H1 (cell line): ENCODE measurements around the gene SLC9C1. TPM values are rescaled to one million over a fixed set of nuclear protein-coding genes. Genes with fewer than 3 reads are reported as not detected.
A peak's percentile ranks its signal among the peaks of the same experiment; 100 is the strongest.

Experiments used
- CTCF ChIA-PET: fragments of 300-600 bp; sonication (Branson Sonifier 250); formaldehyde crosslinking; loops from one replicate; lab custom pipeline; 2021; ENCODE audit not compliant: partially characterized antibody; lab: Charles Lee
- POLR2A ChIA-PET: fragments of 300-600 bp; sonication (Branson Sonifier 250); formaldehyde crosslinking; loops from one replicate; lab custom pipeline; 2021; ENCODE audit warnings: inconsistent platforms; ENCODE audit not compliant: partially characterized antibody; lab: Charles Lee
- DNase-seq, 2 experiments: peaks; one replicate each; pipeline versions ENCODE4 v3.0.0 to v3.0.0-alpha.2; 2010 to 2022; ENCODE audit warnings: low spot score in 2 of 2, low read depth in 1 of 2, mixed read lengths in 1 of 2
- FAIRE-seq: peaks from 2 replicates; lab custom pipeline; 2011; peaks lifted over from hg19 to GRCh38; lab: Jason Lieb, UNC
- H2AFZ ChIP-seq: 2 replicates; pipeline ENCODE4 v1.8.1; 2012; ENCODE audit warnings: low read length, inconsistent platforms
- H2AK5ac ChIP-seq: 2 replicates; pipeline ENCODE4 v1.6.1; 2013; ENCODE audit warnings: low read depth, low read length
- H2BK120ac ChIP-seq: replicated peaks from 2 replicates; pipeline ENCODE3; 2013; ENCODE audit warnings: low read depth, low read length, inconsistent platforms
- H2BK12ac ChIP-seq: 2 replicates; pipeline ENCODE4 v1.6.1; 2013; ENCODE audit warnings: low read depth, low read length
- H2BK15ac ChIP-seq: 2 replicates; pipeline ENCODE4 v1.6.1; 2013; ENCODE audit warnings: low read length
- H2BK20ac ChIP-seq: 2 replicates; pipeline ENCODE4 v1.6.1; 2013; ENCODE audit warnings: low read length
- H2BK5ac ChIP-seq: 2 replicates; pipeline ENCODE4 v1.6.1; 2013; ENCODE audit warnings: low read depth, low read length
- H3K14ac ChIP-seq: 2 replicates; pipeline ENCODE4 v1.6.1; 2013; ENCODE audit warnings: inconsistent platforms; ENCODE audit not compliant: insufficient read length
- H3K18ac ChIP-seq: 2 replicates; pipeline ENCODE4 v1.6.1; 2013; ENCODE audit warnings: low read length; ENCODE audit errors: extremely low read depth
- H3K23ac ChIP-seq: 2 replicates; pipeline ENCODE4 v1.6.1; 2013; ENCODE audit warnings: inconsistent platforms; ENCODE audit not compliant: insufficient read length
- H3K23me2 ChIP-seq: 2 replicates; pipeline ENCODE4 v1.6.1; 2013; ENCODE audit warnings: low read depth, low read length
- H3K27ac ChIP-seq: 2 replicates; pipeline ENCODE4 v1.6.1; 2011; ENCODE audit warnings: low read depth, low read length, inconsistent platforms
- H3K27me3 ChIP-seq, 4 experiments: replicated peaks in 1 of 4; 1 replicate in 1 of 4; 2 replicates in 3 of 4; pipeline versions ENCODE4 v1.6.1 to v1.8.1; 2011 to 2013; ENCODE audit warnings: low read length in 3 of 4, mild to moderate bottlenecking in 3 of 4, inconsistent platforms in 2 of 4, mixed read lengths in 2 of 4, moderate library complexity in 1 of 4; ENCODE audit not compliant: control insufficient read depth in 3 of 4, insufficient read depth in 3 of 4; ENCODE audit errors: extremely low read depth in 1 of 4
- H3K36me3 ChIP-seq, 4 experiments: 2 replicates each; pipeline versions ENCODE4 v1.6.1 to v1.8.1; 2011 to 2013; ENCODE audit warnings: mild to moderate bottlenecking in 4 of 4, low read length in 3 of 4, moderate library complexity in 2 of 4, control low read depth in 1 of 4, inconsistent platforms in 1 of 4; ENCODE audit not compliant: insufficient read depth in 4 of 4, control insufficient read depth in 2 of 4
- H3K4ac ChIP-seq: replicated peaks from 2 replicates; pipeline ENCODE3; 2013; ENCODE audit warnings: low read length, low read depth, mixed read lengths, inconsistent platforms; ENCODE audit not compliant: insufficient read length
- H3K4me1 ChIP-seq, 4 experiments: replicated peaks in 1 of 4; 1 replicate in 1 of 4; 2 replicates in 3 of 4; pipeline versions ENCODE4 v1.6.1 to v1.8.1; 2011 to 2013; ENCODE audit warnings: low read length in 3 of 4, inconsistent platforms in 2 of 4, mixed read lengths in 1 of 4; ENCODE audit not compliant: insufficient read depth in 4 of 4, control insufficient read depth in 3 of 4
- H3K4me2 ChIP-seq, 2 experiments: 2 replicates each; pipeline versions ENCODE4 v1.6.1 to v1.8.1; 2011 to 2013; ENCODE audit warnings: low read depth in 2 of 2, low read length in 2 of 2, control low read depth in 1 of 2, inconsistent platforms in 1 of 2, mild to moderate bottlenecking in 1 of 2; ENCODE audit not compliant: insufficient read depth in 1 of 2
- H3K4me3 ChIP-seq, 4 experiments: fragments of 200-600, 300-600 bp in 1 of 4; sonication (generic), shearing (Covaris generic), sonication (Bioruptor Twin) in 1 of 4; 2 replicates each; pipeline versions ENCODE4 v1.5.1 to v1.8.1; 2011 to 2016; ENCODE audit warnings: low read length in 4 of 4, low read depth in 3 of 4, control low read depth in 2 of 4, inconsistent platforms in 2 of 4, mild to moderate bottlenecking in 2 of 4, mixed read lengths in 1 of 4, moderate library complexity in 1 of 4; ENCODE audit not compliant: insufficient read depth in 2 of 4; ENCODE audit errors: extremely low read depth in 1 of 4
- H3K56ac ChIP-seq: replicated peaks from 2 replicates; pipeline ENCODE3; 2013; ENCODE audit warnings: low read depth, mild to moderate bottlenecking, mixed read lengths, low read length, inconsistent platforms; ENCODE audit not compliant: insufficient read length
- H3K79me1 ChIP-seq: 2 replicates; pipeline ENCODE4 v1.6.1; 2013; ENCODE audit warnings: low read depth, low read length, control low read depth
- H3K79me2 ChIP-seq, 2 experiments: 2 replicates each; pipeline versions ENCODE4 v1.6.1 to v1.8.1; 2012 to 2013; ENCODE audit warnings: low read length in 2 of 2, mild to moderate bottlenecking in 2 of 2, inconsistent platforms in 1 of 2; ENCODE audit not compliant: insufficient read depth in 2 of 2, control insufficient read depth in 1 of 2
- H3K9ac ChIP-seq, 4 experiments: replicated peaks in 1 of 4; 1 replicate in 1 of 4; 2 replicates in 3 of 4; pipeline versions ENCODE4 v1.6.1 to v1.8.1; 2011 to 2013; ENCODE audit warnings: low read depth in 3 of 4, low read length in 3 of 4, control low read depth in 2 of 4, mild to moderate bottlenecking in 2 of 4, moderate library complexity in 2 of 4, inconsistent platforms in 1 of 4; ENCODE audit errors: extremely low read depth in 1 of 4
- H3K9me3 ChIP-seq, 2 experiments: 2 replicates each; pipeline versions ENCODE4 v1.6.1 to v1.8.1; 2012 to 2013; ENCODE audit warnings: mild to moderate bottlenecking in 2 of 2, moderate library complexity in 2 of 2, control low read depth in 1 of 2, inconsistent platforms in 1 of 2, low read depth in 1 of 2, low read length in 1 of 2, mixed read lengths in 1 of 2; ENCODE audit not compliant: insufficient read depth in 2 of 2
- H4K20me1 ChIP-seq, 2 experiments: replicated peaks in 1 of 2; 2 replicates each; pipeline versions ENCODE3 to v1.8.1; 2011 to 2013; ENCODE audit warnings: inconsistent platforms in 2 of 2, low read length in 2 of 2, mild to moderate bottlenecking in 1 of 2; ENCODE audit not compliant: insufficient read depth in 2 of 2, control insufficient read depth in 1 of 2
- H4K5ac ChIP-seq: 2 replicates; pipeline ENCODE4 v1.6.1; 2013; ENCODE audit warnings: low read length, low read depth, mixed read lengths, inconsistent platforms; ENCODE audit not compliant: insufficient read length
- H4K8ac ChIP-seq: 2 replicates; pipeline ENCODE4 v1.8.0; 2013; ENCODE audit warnings: mild to moderate bottlenecking, moderate library complexity, low read length, inconsistent platforms; ENCODE audit not compliant: insufficient read depth; ENCODE audit errors: extremely low read depth
- H4K91ac ChIP-seq: replicated peaks from 2 replicates; pipeline ENCODE3; 2013; ENCODE audit warnings: low read length, mixed read lengths, inconsistent platforms; ENCODE audit not compliant: insufficient read length
- ASH2L ChIP-seq: fragments of 200-600, 300-600 bp; sonication (generic); IDR thresholded peaks from one replicate; pipeline ENCODE4 v1.7.1; 2017; ENCODE audit warnings: low read length
- GTF2F1 ChIP-seq: IDR thresholded peaks from 2 replicates; pipeline ENCODE4 v1.6.1; 2012; ENCODE audit warnings: low read depth, low read length, improper control_type of control experiment, borderline replicate concordance
- JUN ChIP-seq: IDR thresholded peaks from 2 replicates; pipeline ENCODE4 v1.6.1; 2011; ENCODE audit warnings: low read depth, mild to moderate bottlenecking, improper control_type of control experiment, low read length
- JUND ChIP-seq: IDR thresholded peaks from 2 replicates; pipeline ENCODE4 v1.6.1; 2011; ENCODE audit warnings: mild to moderate bottlenecking, improper control_type of control experiment, low read length
- KDM1A ChIP-seq: fragments of 200-600, 300-600 bp; sonication (generic); IDR thresholded peaks from 2 replicates; pipeline ENCODE4 v1.7.1; 2016; ENCODE audit warnings: mild to moderate bottlenecking, low read length, borderline replicate concordance
- NANOG ChIP-seq: IDR thresholded peaks from 2 replicates; pipeline ENCODE4 v1.6.1; 2011; ENCODE audit warnings: low read length, low read depth, mild to moderate bottlenecking, inconsistent platforms; ENCODE audit not compliant: insufficient read depth, poor library complexity, severe bottlenecking
- NRF1 ChIP-seq: IDR thresholded peaks from 2 replicates; pipeline ENCODE4 v1.6.1; 2011; ENCODE audit warnings: mild to moderate bottlenecking, low read depth, low read length, improper control_type of control experiment
- POLR2A ChIP-seq, 2 experiments: IDR thresholded peaks; 1 replicate in 1 of 2; 2 replicates in 1 of 2; pipeline ENCODE4 v1.6.1; 2011; ENCODE audit warnings: low read depth in 2 of 2, low read length in 2 of 2, mild to moderate bottlenecking in 2 of 2; ENCODE audit errors: control extremely low read depth in 1 of 2
- SIX5 ChIP-seq: IDR thresholded peaks from 2 replicates; pipeline ENCODE4 v1.6.1; 2011; ENCODE audit warnings: mild to moderate bottlenecking, low read depth, low read length
- TCF12 ChIP-seq: IDR thresholded peaks from 2 replicates; pipeline ENCODE4 v1.6.1; 2011; ENCODE audit warnings: low read depth, mild to moderate bottlenecking, low read length
- WGBS, 2 experiments: shearing (Covaris generic) in 1 of 2; methylation state at CpG; one replicate each; pipeline versions ENCODE4 v1.1.6 to v1.1.7; 2013 to 2015; ENCODE audit warnings: low lambda C conversion rate in 2 of 2, mixed read lengths in 2 of 2, inconsistent platforms in 1 of 2, low coverage in 1 of 2, missing lambda C conversion rate in 1 of 2; ENCODE audit not compliant: insufficient replicate concordance in 2 of 2, insufficient coverage in 1 of 2, insufficient read length in 1 of 2; ENCODE audit errors: extremely low coverage in 1 of 2, missing lambda C conversion rate in 1 of 2; 5-methylcytosine and 5-hydroxymethylcytosine counted together
- polyA plus RNA-seq, 7 experiments: library from polyadenylated mRNA; depleted of rRNA in 3 of 7; stranded (reverse) in 5 of 7; unstranded in 2 of 7; fragments of >200 nt in 5 of 7; fragments of 200-250 nt in 2 of 7; gene quantifications; 1 replicate in 5 of 7; 2 replicates in 1 of 7; 4 replicates in 1 of 7; pipeline versions ENCODE4 v1.2.1 to v1.2.3, GENCODE V29; 2011 to 2013; ENCODE audit warnings: missing spikeins in 2 of 7, mixed read lengths in 2 of 7
- total RNA-seq: library from RNA; stranded (reverse); fragmentation: NEBNext Ultra II Directional; extraction: Animal tissue kit (Norgen Biotek cat#: 25700); gene quantifications from 2 replicates; pipeline ENCODE4 v1.2.1, GENCODE V29; 2021
- TF ChIP-seq, protein P1 (sequence below): IDR thresholded peaks from 2 replicates; pipeline ENCODE4 v1.6.1; 2012; ENCODE audit warnings: low read length, inconsistent platforms
- TF ChIP-seq, protein P2 (sequence below): IDR thresholded peaks from 2 replicates; pipeline ENCODE4 v1.6.1; 2011; ENCODE audit warnings: low read depth, mild to moderate bottlenecking, low read length; ENCODE audit not compliant: insufficient read depth

SLC9C1 gene
- total and polyA plus RNA-seq, 2 of the 8 experiments (the other 6 are each of a cell fraction or from before 2014, with no cell fraction given): 0.15 to 0.24 TPM

DNA sequence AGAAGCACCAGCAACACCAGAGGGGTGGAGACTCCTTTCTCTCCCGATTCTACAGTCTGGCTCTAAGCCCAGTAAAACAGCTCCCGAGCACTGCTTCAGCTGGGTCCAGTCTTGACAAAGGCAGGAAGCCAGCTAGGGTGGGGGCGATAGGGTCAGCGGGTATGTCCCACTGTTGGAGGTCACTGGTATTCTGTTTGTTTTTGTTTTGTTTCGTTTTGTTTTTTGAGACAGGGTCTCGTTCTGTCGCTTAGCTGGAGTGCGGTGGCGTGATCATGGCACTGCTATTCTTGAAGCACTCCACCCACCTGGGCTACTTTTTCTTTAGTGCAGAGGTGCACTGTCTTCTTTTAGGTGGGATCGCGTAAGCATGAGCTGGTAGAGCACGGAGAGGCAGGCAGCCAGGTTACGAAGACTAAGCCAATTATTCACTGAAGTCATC is 177.2 kb downstream of the SLC9C1 start:
- peak overlapping the region in 1 of 4 experiments; percentile 34; a peak in 1 of 7 replicates for H3K9ac ChIP-seq
- H3K27ac ChIP-seq: 0 out of 2 replicates have a peak overlapping the region, but pooled peaks have one; percentile 7
- ChIA-PET CTCF (interaction anchor here (0.6 to 1.7 kb wide), 8 partner anchors 7 to 217 kb away, joined by 3 to 11 read pairs (median 3); no protein-coding TSS in a partner anchor), POLR2A (interaction anchor here (1.1 kb wide), 1 partner anchor 12 kb away, joined by 3 read pairs; no protein-coding TSS in a partner anchor)
- H2AFZ ChIP-seq: no peak overlapping the region
- peaks cover 0 to 8% (median 3%) of the 10 kb centered on the region in 4 experiments; a peak in 5 of 8 replicates for H3K36me3 ChIP-seq
- H4K8ac ChIP-seq: no peak overlapping the region
- H4K91ac ChIP-seq: no peak overlapping the region
- no peak overlapping the region for H3K4me3 ChIP-seq
- no peak overlapping the region for H2AK5ac ChIP-seq
- H3K79me2 ChIP-seq: no peaks in the 10 kb centered on the region
- H2BK5ac ChIP-seq: no peak overlapping the region
- H4K20me1 ChIP-seq: no peaks in the 10 kb centered on the region
- H2BK15ac ChIP-seq: no peak overlapping the region
- no peaks in the 10 kb centered on the region for H3K23me2 ChIP-seq
- H3K9me3 ChIP-seq: no peaks in the 10 kb centered on the region
- FAIRE-seq: no peak
- H3K14ac ChIP-seq: no peak overlapping the region
- H3K4me2 ChIP-seq: no peak overlapping the region
- 87% methylated on average over 13 of the region's 13 CpGs; no CpG with 5 or more reads in 1 of the 2 experiments for whole genome bisulfite sequencing, 2 experiments
- H2BK120ac ChIP-seq: no peak overlapping the region
- H3K79me1 ChIP-seq: no peaks in the 10 kb centered on the region
- no peaks in the 10 kb centered on the region for H3K27me3 ChIP-seq
- H3K4ac ChIP-seq: no peak overlapping the region
- no peak overlapping the region for H3K56ac ChIP-seq
- H3K18ac ChIP-seq: no peak overlapping the region
- H2BK12ac ChIP-seq: no peak overlapping the region
- no peak overlapping the region for H4K5ac ChIP-seq
- H2BK20ac ChIP-seq: no peak overlapping the region
- no peak for DNase-seq
- H3K4me1 ChIP-seq: peaks cover 0 to 4% (median 2%) of the 10 kb centered on the region in 4 experiments; a peak in 2 of 7 replicates
- H3K23ac ChIP-seq: no peak overlapping the region
- TF ChIP-seq POLR2A (IDR thresholded peaks at IDR 0.05; ENCODE audit: control extremely low read depth in 1 of 2, low read depth in 2 of 2, low read length in 2 of 2) (no peak), KDM1A (no peak), NRF1 (no peak), GTF2F1 (no peak), SIX5 (no peak), ASH2L (no peak), TCF12 (no peak), NANOG (no peak), JUN (no peak), JUND (no peak)
- TF ChIP-seq, protein P1, sequence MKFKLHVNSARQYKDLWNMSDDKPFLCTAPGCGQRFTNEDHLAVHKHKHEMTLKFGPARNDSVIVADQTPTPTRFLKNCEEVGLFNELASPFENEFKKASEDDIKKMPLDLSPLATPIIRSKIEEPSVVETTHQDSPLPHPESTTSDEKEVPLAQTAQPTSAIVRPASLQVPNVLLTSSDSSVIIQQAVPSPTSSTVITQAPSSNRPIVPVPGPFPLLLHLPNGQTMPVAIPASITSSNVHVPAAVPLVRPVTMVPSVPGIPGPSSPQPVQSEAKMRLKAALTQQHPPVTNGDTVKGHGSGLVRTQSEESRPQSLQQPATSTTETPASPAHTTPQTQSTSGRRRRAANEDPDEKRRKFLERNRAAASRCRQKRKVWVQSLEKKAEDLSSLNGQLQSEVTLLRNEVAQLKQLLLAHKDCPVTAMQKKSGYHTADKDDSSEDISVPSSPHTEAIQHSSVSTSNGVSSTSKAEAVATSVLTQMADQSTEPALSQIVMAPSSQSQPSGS: no peak
- TF ChIP-seq, protein P2, sequence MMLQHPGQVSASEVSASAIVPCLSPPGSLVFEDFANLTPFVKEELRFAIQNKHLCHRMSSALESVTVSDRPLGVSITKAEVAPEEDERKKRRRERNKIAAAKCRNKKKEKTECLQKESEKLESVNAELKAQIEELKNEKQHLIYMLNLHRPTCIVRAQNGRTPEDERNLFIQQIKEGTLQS: no peak
